OCI-M1 (cell line): ENCODE results near the gene GABRB1.

Experiments used
- DNase-seq: peaks from one replicate; lab custom pipeline; 2025; lab: John Stamatoyannopoulos, UW

GABRB1 gene

GRCh38 chr4:47213106-47213505 is 181.7 kb downstream of the GABRB1 start:
- no peak for DNase-seq

- DNase-seq, result no peak
Measured at GRCh38 chr4:47213539-47213938, 182.2 kb downstream of the GABRB1 start.

- peak; percentile 25 for DNase-seq
Measured at GRCh38 chr4:47213971-47214370, 182.6 kb downstream of the GABRB1 start.

- no peak for DNase-seq
Measured at GRCh38 chr4:47215759-47216158, 184.4 kb downstream of the GABRB1 start.

GRCh38 chr4:47217291-47217690 is 185.9 kb downstream of the GABRB1 start:
- DNase-seq, result no peak

GRCh38 chr4:47217884-47218283 is 186.5 kb downstream of the GABRB1 start:
- DNase-seq, result no peak

- no peak for DNase-seq
Measured at GRCh38 chr4:47218631-47219030, 187.3 kb downstream of the GABRB1 start.

GRCh38 chr4:47219586-47219985 is 188.2 kb downstream of the GABRB1 start:
- DNase-seq, result peak; percentile 30

- no peak for DNase-seq
Measured at GRCh38 chr4:47221721-47222120, 190.4 kb downstream of the GABRB1 start.

GRCh38 chr4:47222276-47222675 is 190.9 kb downstream of the GABRB1 start:
- DNase-seq, result peak; percentile 57

- no peak for DNase-seq
Measured at GRCh38 chr4:47224361-47224760, 193.0 kb downstream of the GABRB1 start.

GRCh38 chr4:47235721-47236120 is 204.4 kb downstream of the GABRB1 start:
- peak; percentile 38 for DNase-seq

GRCh38 chr4:47238667-47239066 is 207.3 kb downstream of the GABRB1 start:
- no peak for DNase-seq

- no peak for DNase-seq
Measured at GRCh38 chr4:47239649-47240048, 208.3 kb downstream of the GABRB1 start.

GRCh38 chr4:47251348-47252135 is 220.2 kb downstream of the GABRB1 start:
- no peak for DNase-seq

- no peak for DNase-seq
Measured at GRCh38 chr4:47263721-47264120, 232.4 kb downstream of the GABRB1 start.

- no peak for DNase-seq
Measured at GRCh38 chr4:47270201-47270888, 239.0 kb downstream of the GABRB1 start.

- DNase-seq, result no peak
Measured at GRCh38 chr4:47271291-47271690, 239.9 kb downstream of the GABRB1 start.

- DNase-seq, result peak; percentile 46
Measured at GRCh38 chr4:47274901-47275300, 243.5 kb downstream of the GABRB1 start.

- no peak for DNase-seq
Measured at GRCh38 chr4:47275595-47275994, 244.2 kb downstream of the GABRB1 start.

GRCh38 chr4:47278631-47279030 is 247.3 kb downstream of the GABRB1 start:
- peak; percentile 32 for DNase-seq

GRCh38 chr4:47287735-47288134 is 256.4 kb downstream of the GABRB1 start:
- DNase-seq, result peak; percentile 78

- no peak for DNase-seq
Measured at GRCh38 chr4:47289805-47290204, 258.4 kb downstream of the GABRB1 start.
